Bronchial epithelial cell (primary cell): ENCODE measurements around the gene ESPNL. TPM values are rescaled to one million over a fixed set of nuclear protein-coding genes. Genes with fewer than 3 reads are reported as not detected.
"Not testable (repeated sequence)": the region's sequence is repeated elsewhere in the genome, so short reads cannot be mapped to it uniquely, and the experiment has no call there.

Experiments used
- DNase-seq: peaks from one replicate; pipeline ENCODE4 v3.0.0-alpha.2; 2010; ENCODE audit warnings: low read depth
- FAIRE-seq: peaks from 2 replicates; lab custom pipeline; 2011; peaks lifted over from hg19 to GRCh38; lab: Jason Lieb, UNC
- H3K27me3 ChIP-seq: 2 replicates; pipeline ENCODE4 v1.5.1; 2011; ENCODE audit warnings: low read length; ENCODE audit not compliant: control insufficient read depth, insufficient read depth
- H3K36me3 ChIP-seq: 2 replicates; pipeline ENCODE4 v1.5.1; 2011; ENCODE audit warnings: low read length; ENCODE audit not compliant: control insufficient read depth, insufficient read depth
- H3K4me3 ChIP-seq: 2 replicates; pipeline ENCODE4 v1.5.1; 2011; ENCODE audit warnings: mild to moderate bottlenecking, low read depth, low read length, control low read depth
- total RNA-seq: library from RNA; depleted of rRNA; stranded (reverse); fragments of >200 nt; gene quantifications from 2 replicates; pipeline ENCODE4 v1.2.1, GENCODE V29; 2014
- TF ChIP-seq, protein P1 (sequence below): IDR thresholded peaks from 2 replicates; pipeline ENCODE4 v1.5.1; 2011; ENCODE audit warnings: mild to moderate bottlenecking, moderate library complexity, low read length, control low read depth, inconsistent platforms; ENCODE audit not compliant: insufficient read depth, severe bottlenecking

ESPNL gene
- total RNA-seq, 1 donor from 2014 or later, result under 0.01 TPM

DNA sequence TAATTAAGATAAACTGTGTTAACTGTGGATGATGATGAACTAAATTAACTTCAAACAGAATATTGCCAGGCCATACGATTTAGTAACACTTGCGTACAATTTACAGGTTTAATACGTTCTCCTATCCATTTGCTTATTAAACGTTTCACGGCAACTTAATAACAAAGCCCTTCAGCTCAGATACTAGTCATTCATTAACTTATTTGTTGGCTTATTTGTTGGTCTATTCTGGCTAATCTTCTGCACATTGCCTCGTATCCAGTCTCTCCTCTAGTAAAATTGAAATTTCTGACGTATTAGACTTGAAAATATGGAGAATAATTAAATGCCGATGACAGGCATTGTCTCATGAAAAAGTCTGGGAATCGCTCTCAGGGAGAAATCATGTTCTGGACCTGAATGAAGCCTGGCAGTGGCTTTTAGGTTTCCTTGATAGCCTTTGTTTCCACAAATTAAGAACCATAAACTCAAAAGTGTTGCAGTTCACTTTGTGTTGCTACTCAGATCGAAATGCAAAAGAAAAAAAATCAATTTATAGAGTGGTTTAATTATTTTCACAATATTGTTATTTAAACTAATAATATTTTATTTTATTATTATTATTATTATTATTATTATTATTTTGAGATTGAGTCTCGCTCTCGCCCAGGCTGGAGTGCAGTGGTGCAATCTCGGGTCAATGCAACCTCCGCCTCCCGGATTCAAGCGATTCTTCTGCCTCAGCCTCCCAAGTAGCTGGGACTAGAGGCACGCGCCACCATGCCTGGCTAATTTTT is 34.9 kb upstream of the ESPNL start:
- no peak for DNase-seq
- TF ChIP-seq, protein P1, sequence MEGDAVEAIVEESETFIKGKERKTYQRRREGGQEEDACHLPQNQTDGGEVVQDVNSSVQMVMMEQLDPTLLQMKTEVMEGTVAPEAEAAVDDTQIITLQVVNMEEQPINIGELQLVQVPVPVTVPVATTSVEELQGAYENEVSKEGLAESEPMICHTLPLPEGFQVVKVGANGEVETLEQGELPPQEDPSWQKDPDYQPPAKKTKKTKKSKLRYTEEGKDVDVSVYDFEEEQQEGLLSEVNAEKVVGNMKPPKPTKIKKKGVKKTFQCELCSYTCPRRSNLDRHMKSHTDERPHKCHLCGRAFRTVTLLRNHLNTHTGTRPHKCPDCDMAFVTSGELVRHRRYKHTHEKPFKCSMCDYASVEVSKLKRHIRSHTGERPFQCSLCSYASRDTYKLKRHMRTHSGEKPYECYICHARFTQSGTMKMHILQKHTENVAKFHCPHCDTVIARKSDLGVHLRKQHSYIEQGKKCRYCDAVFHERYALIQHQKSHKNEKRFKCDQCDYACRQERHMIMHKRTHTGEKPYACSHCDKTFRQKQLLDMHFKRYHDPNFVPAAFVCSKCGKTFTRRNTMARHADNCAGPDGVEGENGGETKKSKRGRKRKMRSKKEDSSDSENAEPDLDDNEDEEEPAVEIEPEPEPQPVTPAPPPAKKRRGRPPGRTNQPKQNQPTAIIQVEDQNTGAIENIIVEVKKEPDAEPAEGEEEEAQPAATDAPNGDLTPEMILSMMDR, result no peak
- Histone ChIP-seq H3K36me3 (peaks cover 10% of the 10 kb centered on the region), H3K27me3 (no peaks in the 10 kb centered on the region), H3K4me3 (no peak overlapping the region)
- no peak for FAIRE-seq

DNA sequence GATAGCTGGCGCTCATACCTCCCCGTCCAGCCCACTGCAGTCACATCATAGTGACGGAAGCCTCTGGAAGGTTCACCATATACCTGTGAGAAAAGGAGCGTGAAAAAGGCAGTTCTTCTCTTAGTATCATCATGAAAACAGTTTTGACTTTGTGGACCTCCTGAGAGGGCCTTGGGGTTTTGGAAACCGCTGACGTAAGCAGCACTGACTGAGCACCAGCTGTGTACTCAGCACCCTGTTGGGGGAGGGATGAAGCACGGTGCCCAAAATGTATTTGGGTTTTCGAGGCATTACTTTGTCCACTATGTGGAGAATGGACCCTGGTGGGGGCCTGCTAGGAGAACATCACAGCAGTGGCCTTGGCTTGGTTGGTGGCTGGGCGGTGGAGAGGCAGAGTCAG is 33.9 kb upstream of the ESPNL start:
- no peak for DNase-seq
- H3K4me3 ChIP-seq, result no peak overlapping the region
- TF ChIP-seq, protein P1, result no peak
- no peaks in the 10 kb centered on the region for H3K27me3 ChIP-seq
- H3K36me3 ChIP-seq, result peaks cover 10% of the 10 kb centered on the region
- no peak for FAIRE-seq

GRCh38 chr2:238066718-238067117 is 33.4 kb upstream of the ESPNL start:
- H3K4me3 ChIP-seq, H3K36me3 ChIP-seq, DNase-seq, FAIRE-seq, H3K27me3 ChIP-seq: not testable (repeated sequence)

DNA sequence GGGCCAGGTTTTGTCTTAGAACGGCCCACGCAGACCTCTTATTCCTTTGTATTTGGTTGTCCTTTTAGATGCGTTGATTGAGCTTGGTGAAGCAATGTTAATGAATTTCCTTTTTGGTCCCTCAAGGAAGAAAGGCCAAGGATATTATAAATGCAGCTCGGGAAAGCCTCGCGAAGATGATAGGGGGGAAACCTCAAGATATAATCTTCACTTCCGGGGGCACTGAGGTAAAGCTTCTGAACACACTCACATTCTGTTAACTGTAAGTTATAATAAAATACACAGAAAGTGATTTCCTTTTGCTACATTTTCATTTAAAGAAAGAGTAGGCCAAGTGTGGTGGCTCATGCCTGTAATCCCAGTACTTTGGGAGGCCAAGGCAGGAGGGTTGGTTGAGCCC is 32.2 kb upstream of the ESPNL start:
- FAIRE-seq (no peak), DNase-seq (no peak)
- H3K4me3 ChIP-seq, result no peak overlapping the region
- TF ChIP-seq, protein P1, result no peak
- H3K36me3 ChIP-seq, result peaks cover 10% of the 10 kb centered on the region
- H3K27me3 ChIP-seq, result no peaks in the 10 kb centered on the region

DNA sequence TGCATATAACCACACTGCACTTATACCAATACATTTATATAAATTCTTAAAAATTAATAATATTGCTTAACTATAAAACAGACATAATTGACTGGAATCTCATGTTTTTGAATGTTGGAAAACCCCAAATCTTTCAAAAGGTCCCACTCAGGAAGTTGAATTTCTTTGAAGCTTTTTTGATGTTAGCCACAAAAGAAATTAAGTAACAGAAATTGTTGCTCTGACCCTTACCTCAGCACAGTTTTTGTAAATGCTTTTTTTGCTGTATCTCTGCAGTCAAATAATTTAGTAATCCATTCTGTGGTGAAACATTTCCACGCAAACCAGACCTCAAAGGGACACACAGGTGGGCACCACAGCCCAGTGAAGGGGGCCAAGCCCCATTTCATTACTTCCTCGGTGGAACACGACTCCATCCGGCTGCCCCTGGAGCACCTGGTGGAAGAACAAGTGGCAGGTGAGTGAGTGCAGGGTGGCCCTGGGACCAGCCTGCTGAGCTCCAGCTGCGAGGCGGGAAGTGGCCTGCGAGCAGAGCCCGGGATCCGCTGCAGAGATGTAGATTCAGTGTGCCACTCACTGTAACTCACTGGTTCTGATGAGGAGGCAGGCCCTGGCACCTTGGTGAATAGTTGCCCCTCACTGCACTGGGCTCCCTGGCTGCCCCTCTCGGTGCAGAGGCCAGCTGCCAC is 31.0 kb upstream of the ESPNL start:
- H3K36me3 ChIP-seq, result peaks cover 10% of the 10 kb centered on the region

DNA sequence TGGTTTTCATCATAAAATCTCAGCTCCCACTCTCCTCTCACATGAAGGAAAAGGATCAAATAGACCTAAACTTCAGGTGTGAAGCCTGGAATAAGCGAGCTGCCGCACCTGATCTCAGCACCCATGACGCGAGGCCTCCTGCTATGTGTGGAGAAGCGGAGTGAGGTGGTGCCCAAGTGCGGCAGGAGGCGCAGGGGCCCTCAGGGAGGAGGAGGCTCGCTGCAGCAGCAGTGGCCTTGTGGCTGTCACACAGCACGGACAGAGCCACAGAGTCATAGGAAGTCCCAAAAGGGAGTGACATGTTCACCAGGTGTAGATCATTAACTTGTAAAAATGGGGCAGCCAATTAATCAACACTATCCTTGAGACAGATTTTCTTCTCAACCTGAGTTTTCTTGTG is 30.3 kb upstream of the ESPNL start:
- no peak overlapping the region for H3K4me3 ChIP-seq
- no peak for DNase-seq
- FAIRE-seq, result no peak
- TF ChIP-seq, protein P1, result no peak
- H3K36me3 ChIP-seq, result peaks cover 10% of the 10 kb centered on the region
- no peaks in the 10 kb centered on the region for H3K27me3 ChIP-seq

More for the DNA sequence above, 31.0 kb upstream of the ESPNL start:
- DNase-seq (no peak), FAIRE-seq (no peak)
- Histone ChIP-seq H3K4me3 (no peak overlapping the region), H3K27me3 (no peaks in the 10 kb centered on the region)
- TF ChIP-seq, protein P1, result no peak
